Kidney (tissue), 14 donors: Measurements from ENCODE around the gene TRAPPC5. TPM values are rescaled to one million over a fixed set of nuclear protein-coding genes. Genes with fewer than 3 reads are reported as not detected.

ENCODE experiments used
- DNase-seq, 5 donors: peaks; one replicate each; pipeline ENCODE4 v3.0.0-alpha.2; 2013 to 2020
- FAIRE-seq: peaks from 2 replicates; lab custom pipeline; 2012; peaks lifted over from hg19 to GRCh38; lab: Jason Lieb, UNC
- H3K27ac ChIP-seq, 2 donors: one replicate each; pipeline ENCODE4 v1.7.0; 2013; ENCODE audit warnings: low read depth in 2 of 2, low read length in 2 of 2, inconsistent platforms in 1 of 2
- H3K27me3 ChIP-seq: one replicate; pipeline ENCODE4 v1.7.1; 2013; ENCODE audit warnings: low read length, inconsistent platforms; ENCODE audit not compliant: control insufficient read depth, insufficient read depth
- H3K36me3 ChIP-seq, 3 donors: one replicate each; pipeline versions ENCODE4 v1.7.0 to v1.7.1; 2013; ENCODE audit warnings: low read length in 3 of 3, control low read depth in 1 of 3, inconsistent platforms in 1 of 3; ENCODE audit not compliant: insufficient read depth in 3 of 3, control insufficient read depth in 2 of 3
- H3K4me1 ChIP-seq, 3 donors: one replicate each; pipeline versions ENCODE4 v1.7.0 to v1.7.1; 2013; ENCODE audit warnings: low read length in 3 of 3, inconsistent platforms in 1 of 3, low read depth in 1 of 3; ENCODE audit not compliant: control insufficient read depth in 2 of 3, insufficient read depth in 2 of 3
- H3K4me3 ChIP-seq, 3 donors: one replicate each; pipeline versions ENCODE4 v1.7.0 to v1.8.1; 2013; ENCODE audit warnings: low read length in 3 of 3, control low read depth in 1 of 3, inconsistent platforms in 1 of 3
- H3K9ac ChIP-seq, 3 donors: one replicate each; pipeline versions ENCODE4 v1.7.0 to v1.7.1; 2013; ENCODE audit warnings: low read length in 3 of 3, control low read depth in 1 of 3, inconsistent platforms in 1 of 3
- H3K9me3 ChIP-seq, 3 donors: one replicate each; pipeline versions ENCODE4 v1.7.0 to v1.7.1; 2013; ENCODE audit warnings: low read length in 3 of 3, control low read depth in 1 of 3, inconsistent platforms in 1 of 3; ENCODE audit not compliant: control insufficient read depth in 2 of 3, insufficient read depth in 1 of 3
- intact Hi-C: fragments of 100-400 bp; cut with DNase I; formaldehyde crosslinking; loops from one replicate; pipeline ENCODE4 v1.11.1; 2022
- polyA plus RNA-seq: library from polyadenylated mRNA; stranded (reverse); fragments of 350-450 nt; fragmentation: Illumina TruSeq; extraction: RNeasy Lipid Tissue Mini Kit (QIAGEN cat#74804); gene quantifications from one replicate; pipeline ENCODE4 v1.2.3, GENCODE V29; 2014; ENCODE audit warnings: low read depth, low replicate concordance; ENCODE audit not compliant: insufficient read depth
- total RNA-seq: library from RNA; stranded (reverse); fragmentation: NEBNext Ultra II Directional; extraction: Animal tissue kit (Norgen Biotek cat#: 25700); gene quantifications from one replicate; pipeline ENCODE4 v1.2.1, GENCODE V29; 2021
- TF ChIP-seq, protein P1 (sequence below): IDR thresholded peaks from 3 replicates; pipeline ENCODE4 v1.5.1; 2012; ENCODE audit warnings: mild to moderate bottlenecking, moderate library complexity, borderline replicate concordance; ENCODE audit not compliant: insufficient read depth; ENCODE audit errors: extremely low read depth
- donor health status: control.
- donor health status: control.
- donor health status: control.
- donor health status: control.
- donor health status: control.
- donor health status: DM: yes; HTN: yes; CAD: no.
- donor health status: Normal renal cell carcinoma (clear cell type).

TRAPPC5 gene
- total and polyA plus RNA-seq, 2 donors from 2014 or later: 82.6 to 222 TPM

DNA sequence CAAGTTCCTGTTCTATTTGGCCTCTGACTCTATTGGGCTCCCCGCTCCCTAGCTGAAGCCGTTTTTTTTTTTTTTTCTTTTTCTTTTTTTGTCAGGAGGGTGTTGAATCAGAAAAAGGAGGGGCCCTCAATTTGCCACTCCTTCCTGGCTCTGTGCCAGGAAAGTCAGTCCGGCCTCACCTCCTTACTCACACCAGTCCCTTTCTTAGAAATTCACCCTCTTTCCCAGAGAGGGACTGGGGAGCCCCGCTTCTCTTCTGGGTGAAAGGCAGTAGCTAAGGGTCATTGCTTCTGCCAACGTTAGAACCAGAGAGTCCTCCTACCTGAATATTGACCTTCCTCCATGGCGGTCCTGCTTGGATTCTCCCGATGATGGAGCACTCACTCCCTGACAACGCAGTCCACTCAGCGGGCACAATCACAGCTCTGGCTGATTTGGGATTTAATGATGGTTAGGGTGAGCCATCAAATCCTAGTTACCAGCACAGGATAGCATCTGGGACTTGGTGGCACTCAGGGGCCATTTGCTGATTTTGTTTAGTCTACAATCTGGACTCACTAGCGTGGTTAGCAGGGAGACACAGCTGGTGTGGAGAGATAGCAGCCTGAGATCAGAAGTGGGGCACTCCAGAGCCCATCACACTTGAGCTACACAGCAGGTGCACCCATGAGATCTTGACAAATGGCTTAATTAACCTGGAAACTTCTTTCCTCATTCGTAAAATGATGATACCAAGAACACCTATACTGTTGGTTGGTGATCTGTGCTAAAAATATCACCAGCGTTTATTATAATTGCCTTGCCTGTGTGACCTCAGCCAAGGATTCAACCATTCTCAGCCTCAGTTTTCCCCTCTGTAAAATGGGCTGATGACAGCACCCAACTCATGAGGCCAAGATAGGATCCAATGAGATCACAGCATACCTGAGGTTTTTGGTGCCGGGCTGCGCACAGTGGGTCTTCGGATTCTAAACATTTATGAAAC, 19.1 kb downstream of the TRAPPC5 start:
- no peak for DNase-seq
- intact Hi-C loops: no loop called here
- no peaks in the 10 kb centered on the region for H3K4me1 ChIP-seq
- no peak overlapping the region for H3K4me3 ChIP-seq
- H3K9me3 ChIP-seq: no peaks in the 10 kb centered on the region
- no peak for FAIRE-seq
- no peak overlapping the region for H3K27ac ChIP-seq
- no peaks in the 10 kb centered on the region for H3K27me3 ChIP-seq
- H3K9ac ChIP-seq: no peak overlapping the region
- TF ChIP-seq, protein P1, sequence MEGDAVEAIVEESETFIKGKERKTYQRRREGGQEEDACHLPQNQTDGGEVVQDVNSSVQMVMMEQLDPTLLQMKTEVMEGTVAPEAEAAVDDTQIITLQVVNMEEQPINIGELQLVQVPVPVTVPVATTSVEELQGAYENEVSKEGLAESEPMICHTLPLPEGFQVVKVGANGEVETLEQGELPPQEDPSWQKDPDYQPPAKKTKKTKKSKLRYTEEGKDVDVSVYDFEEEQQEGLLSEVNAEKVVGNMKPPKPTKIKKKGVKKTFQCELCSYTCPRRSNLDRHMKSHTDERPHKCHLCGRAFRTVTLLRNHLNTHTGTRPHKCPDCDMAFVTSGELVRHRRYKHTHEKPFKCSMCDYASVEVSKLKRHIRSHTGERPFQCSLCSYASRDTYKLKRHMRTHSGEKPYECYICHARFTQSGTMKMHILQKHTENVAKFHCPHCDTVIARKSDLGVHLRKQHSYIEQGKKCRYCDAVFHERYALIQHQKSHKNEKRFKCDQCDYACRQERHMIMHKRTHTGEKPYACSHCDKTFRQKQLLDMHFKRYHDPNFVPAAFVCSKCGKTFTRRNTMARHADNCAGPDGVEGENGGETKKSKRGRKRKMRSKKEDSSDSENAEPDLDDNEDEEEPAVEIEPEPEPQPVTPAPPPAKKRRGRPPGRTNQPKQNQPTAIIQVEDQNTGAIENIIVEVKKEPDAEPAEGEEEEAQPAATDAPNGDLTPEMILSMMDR: no peak
- H3K36me3 ChIP-seq: no peaks in the 10 kb centered on the region

GRCh38 chr19:7701049-7701653, 20.5 kb downstream of the TRAPPC5 start:
- H3K27me3 ChIP-seq: no peaks in the 10 kb centered on the region

GRCh38 chr19:7701654-7702457, 21.2 kb downstream of the TRAPPC5 start, which contains the start of gene FCER2:
TSS of gene FCER2 (minus strand) at chr19:7702131. CDS start at chr19:7699760, 2,371 bp downstream.
- DNase-seq (no peak), FAIRE-seq (no peak)
- no peak within 1 kb of the TSS for H3K4me3 ChIP-seq
- H3K4me1 ChIP-seq: no peaks in the 10 kb centered on the region
- no peak within 1 kb of the TSS for H3K9ac ChIP-seq
- H3K27ac ChIP-seq: no peak within 1 kb of the TSS
- H3K36me3 ChIP-seq: no peaks in the 10 kb centered on the region
- H3K9me3 ChIP-seq: no peaks in the 10 kb centered on the region
- TF ChIP-seq, protein P1: no peak
- intact Hi-C loops: no loop called here
- H3K27me3 ChIP-seq: no peaks in the 10 kb centered on the region

More at GRCh38 chr19:7701049-7701653, 20.5 kb downstream of the TRAPPC5 start:
- Histone ChIP-seq H3K27ac (no peak overlapping the region), H3K36me3 (no peaks in the 10 kb centered on the region), H3K4me3 (no peak overlapping the region), H3K9ac (no peak overlapping the region), H3K9me3 (no peaks in the 10 kb centered on the region), H3K4me1 (no peaks in the 10 kb centered on the region)
- intact Hi-C loops: no loop called here
- DNase-seq (no peak), FAIRE-seq (no peak)
- TF ChIP-seq, protein P1: no peak
